H1 (cell line): ENCODE measurements around the gene CST9L.

Experiments
- CREB1 ChIP-seq: IDR thresholded peaks from 2 replicates; pipeline ENCODE4 v1.6.1; 2012; ENCODE audit warnings: inconsistent platforms
- EZH2 ChIP-seq: fragments of 200-600 bp; sonication (generic); IDR thresholded peaks from 2 replicates; pipeline ENCODE4 v1.7.1; 2012; ENCODE audit warnings: low read depth, mild to moderate bottlenecking, moderate library complexity, low read length, inconsistent platforms; ENCODE audit not compliant: severe bottlenecking
- FOSL1 ChIP-seq: IDR thresholded peaks from 2 replicates; pipeline ENCODE4 v1.6.1; 2011; ENCODE audit warnings: mild to moderate bottlenecking, low read depth, low read length, moderate library complexity; ENCODE audit not compliant: insufficient read depth
- PHF8 ChIP-seq: fragments of 200-600 bp; sonication (generic); conservative IDR thresholded peaks from 2 replicates; pipeline ENCODE4 v1.7.1; 2012; ENCODE audit warnings: low read depth, mild to moderate bottlenecking, inconsistent platforms, low read length, moderate library complexity
- POLR2AphosphoS5 ChIP-seq: IDR thresholded peaks from 2 replicates; pipeline ENCODE4 v1.6.1; 2011; ENCODE audit warnings: low read depth, low read length
- SRF ChIP-seq: IDR thresholded peaks from 2 replicates; pipeline ENCODE4 v1.6.1; 2011; ENCODE audit warnings: mild to moderate bottlenecking, low read depth, low read length, moderate library complexity
- TBP ChIP-seq: IDR thresholded peaks from 2 replicates; pipeline ENCODE4 v1.6.1; 2011; ENCODE audit warnings: low read depth, low read length, improper control_type of control experiment
- TF ChIP-seq, protein P1 (sequence below), 3 experiments: IDR thresholded peaks; 1 replicate in 2 of 3; 2 replicates in 1 of 3; pipeline versions ENCODE4 v1.5.1 to v1.6.1; 2011; ENCODE audit warnings: low read length in 3 of 3, mild to moderate bottlenecking in 3 of 3, inconsistent platforms in 2 of 3, low read depth in 1 of 3, moderate library complexity in 1 of 3; ENCODE audit not compliant: insufficient read depth in 1 of 3; ENCODE audit errors: control extremely low read depth in 1 of 3

- no peak for TF ChIP-seq SRF
- no peak for TF ChIP-seq FOSL1
- TF ChIP-seq, protein P1, sequence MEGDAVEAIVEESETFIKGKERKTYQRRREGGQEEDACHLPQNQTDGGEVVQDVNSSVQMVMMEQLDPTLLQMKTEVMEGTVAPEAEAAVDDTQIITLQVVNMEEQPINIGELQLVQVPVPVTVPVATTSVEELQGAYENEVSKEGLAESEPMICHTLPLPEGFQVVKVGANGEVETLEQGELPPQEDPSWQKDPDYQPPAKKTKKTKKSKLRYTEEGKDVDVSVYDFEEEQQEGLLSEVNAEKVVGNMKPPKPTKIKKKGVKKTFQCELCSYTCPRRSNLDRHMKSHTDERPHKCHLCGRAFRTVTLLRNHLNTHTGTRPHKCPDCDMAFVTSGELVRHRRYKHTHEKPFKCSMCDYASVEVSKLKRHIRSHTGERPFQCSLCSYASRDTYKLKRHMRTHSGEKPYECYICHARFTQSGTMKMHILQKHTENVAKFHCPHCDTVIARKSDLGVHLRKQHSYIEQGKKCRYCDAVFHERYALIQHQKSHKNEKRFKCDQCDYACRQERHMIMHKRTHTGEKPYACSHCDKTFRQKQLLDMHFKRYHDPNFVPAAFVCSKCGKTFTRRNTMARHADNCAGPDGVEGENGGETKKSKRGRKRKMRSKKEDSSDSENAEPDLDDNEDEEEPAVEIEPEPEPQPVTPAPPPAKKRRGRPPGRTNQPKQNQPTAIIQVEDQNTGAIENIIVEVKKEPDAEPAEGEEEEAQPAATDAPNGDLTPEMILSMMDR (IDR thresholded peaks at IDR 0.05; ENCODE audit: control extremely low read depth in 1 of 3, insufficient read depth in 1 of 3, low read depth in 1 of 3, low read length in 3 of 3) = no peak
- no peak for TF ChIP-seq PHF8
- no peak for TF ChIP-seq POLR2AphosphoS5
- TF ChIP-seq CREB1 = no peak
- no peak for TF ChIP-seq TBP
- TF ChIP-seq EZH2 = no peak
Observed at GRCh38 chr20:23602241-23602640, 34.0 kb upstream of the CST9L start.
